B cell (primary cell): Measurements from ENCODE around the gene AGPAT3. TPM values are rescaled to one million over a fixed set of nuclear protein-coding genes. Genes with fewer than 3 reads are reported as not detected.

ENCODE experiments used
- ATAC-seq: fragments of 200-7000 bp; cut with Tn5 transposase; one replicate; pipeline ENCODE4 v1.10.0; 2021; ENCODE audit warnings: low read depth, mild to moderate bottlenecking, moderate number of reproducible peaks, moderate library complexity
- CTCF ChIA-PET: fragments of 350-600 bp; sonication (Branson Sonifier 250); formaldehyde crosslinking; loops from one replicate; lab custom pipeline; 2021; ENCODE audit warnings: antibody characterized with exemption, inconsistent platforms; lab: Charles Lee
- POLR2A ChIA-PET: fragments of 350-600 bp; sonication (Branson Sonifier 250); formaldehyde crosslinking; loops from one replicate; lab custom pipeline; 2021; ENCODE audit warnings: antibody characterized with exemption; lab: Charles Lee
- DNase-seq: peaks from one replicate; pipeline ENCODE4 v3.0.0; 2013
- H2AFZ ChIP-seq: 2 replicates; pipeline ENCODE4 v1.6.1; 2012; ENCODE audit warnings: mild to moderate bottlenecking, low read depth, low read length; ENCODE audit not compliant: insufficient read depth, poor library complexity, severe bottlenecking
- H3K27ac ChIP-seq, 2 donors: 1 replicate in 1 of 2; 2 replicates in 1 of 2; pipeline ENCODE4 v1.5.1; 2012 to 2013; ENCODE audit warnings: low read length in 2 of 2, mild to moderate bottlenecking in 2 of 2, moderate library complexity in 1 of 2
- H3K27me3 ChIP-seq, 4 experiments: fragments of 200-600 bp in 1 of 4; sonication (generic) in 1 of 4; replicated peaks in 1 of 4; 1 replicate in 2 of 4; 2 replicates in 2 of 4; pipeline versions ENCODE4 v1.6.1 to v1.7.0; 2013 to 2016; ENCODE audit warnings: low read length in 3 of 4, mild to moderate bottlenecking in 2 of 4, mixed read lengths in 1 of 4, moderate library complexity in 1 of 4; ENCODE audit not compliant: insufficient read depth in 4 of 4, control insufficient read depth in 3 of 4; ENCODE audit errors: control extremely low read depth in 1 of 4
- H3K36me3 ChIP-seq, 2 experiments: replicated peaks in 1 of 2; 1 replicate in 1 of 2; 2 replicates in 1 of 2; pipeline versions ENCODE4 v1.6.1 to v1.7.1; 2013; ENCODE audit warnings: low read length in 1 of 2; ENCODE audit not compliant: insufficient read depth in 2 of 2, control insufficient read depth in 1 of 2; ENCODE audit errors: control extremely low read depth in 1 of 2, extremely low read depth in 1 of 2
- H3K4me1 ChIP-seq, 2 donors: fragments of 200-600 bp in 1 of 2; sonication (generic) in 1 of 2; 1 replicate in 1 of 2; 2 replicates in 1 of 2; pipeline versions ENCODE4 v1.5.1 to v1.6.1; 2013 to 2017; ENCODE audit warnings: low read length in 2 of 2; ENCODE audit not compliant: control insufficient read depth in 2 of 2, insufficient read depth in 2 of 2
- H3K4me2 ChIP-seq: replicated peaks from 2 replicates; pipeline ENCODE3; 2012; ENCODE audit warnings: mild to moderate bottlenecking, low read depth, low read length; ENCODE audit not compliant: poor library complexity, severe bottlenecking
- H3K4me3 ChIP-seq, 5 experiments: fragments of 200-600 bp in 1 of 5; sonication (generic) in 1 of 5; 1 replicate in 3 of 5; 2 replicates in 2 of 5; pipeline versions ENCODE4 v1.5.1 to v1.7.0; 2011 to 2016; ENCODE audit warnings: low read length in 4 of 5, mild to moderate bottlenecking in 4 of 5, low read depth in 2 of 5, control low read depth in 1 of 5, moderate library complexity in 1 of 5; ENCODE audit not compliant: insufficient read depth in 1 of 5; ENCODE audit errors: control extremely low read depth in 1 of 5, extremely low read depth in 1 of 5
- H3K79me2 ChIP-seq: fragments of 200-600 bp; sonication (generic); one replicate; pipeline ENCODE4 v1.6.0; 2016; ENCODE audit warnings: low read length; ENCODE audit not compliant: control insufficient read depth, insufficient read depth
- H3K9ac ChIP-seq: fragments of 200-600 bp; sonication (generic); 2 replicates; pipeline ENCODE4 v1.6.1; 2017; ENCODE audit warnings: mild to moderate bottlenecking, low read length, moderate library complexity
- H3K9me3 ChIP-seq, 3 donors: one replicate each; pipeline versions ENCODE4 v1.6.1 to v1.7.1; 2013; ENCODE audit warnings: low read length in 2 of 3; ENCODE audit not compliant: control insufficient read depth in 2 of 3, insufficient read depth in 1 of 3; ENCODE audit errors: control extremely low read depth in 1 of 3
- H4K20me1 ChIP-seq: 2 replicates; pipeline ENCODE4 v1.6.0; 2012; ENCODE audit warnings: mild to moderate bottlenecking, low read length; ENCODE audit not compliant: insufficient read depth, control insufficient read depth, poor library complexity, severe bottlenecking
- H3K27ac Mint-ChIP-seq: one replicate; pipeline ENCODE4 v1.8.0; 2021; ENCODE audit warnings: mixed read lengths
- H3K27me3 Mint-ChIP-seq: one replicate; pipeline ENCODE4 v1.8.0; 2021; ENCODE audit warnings: mixed read lengths
- H3K4me1 Mint-ChIP-seq: one replicate; pipeline ENCODE4 v1.8.0; 2021; ENCODE audit warnings: mixed read lengths
- H3K4me3 Mint-ChIP-seq: one replicate; pipeline ENCODE4 v1.8.0; 2021; ENCODE audit warnings: mixed read lengths
- H3K9me3 Mint-ChIP-seq: one replicate; pipeline ENCODE4 v1.8.0; 2022; ENCODE audit warnings: mixed read lengths; ENCODE audit not compliant: insufficient read depth
- CTCF ChIP-seq: fragments of 200-600 bp; IDR thresholded peaks from one replicate; pipeline ENCODE4 v1.8.0; 2022; ENCODE audit warnings: antibody characterized with exemption, mild to moderate bottlenecking
- EZH2 ChIP-seq: IDR thresholded peaks from 2 replicates; pipeline ENCODE4 v1.6.1; 2012; ENCODE audit warnings: borderline replicate concordance, low read depth, mild to moderate bottlenecking, moderate library complexity, low read length; ENCODE audit not compliant: insufficient read depth, poor library complexity, severe bottlenecking
- WGBS: methylation state at CpG from one replicate; pipeline ENCODE4 v1.1.5; 2013; ENCODE audit warnings: missing lambda C conversion rate; ENCODE audit not compliant: insufficient coverage; 5-methylcytosine and 5-hydroxymethylcytosine counted together
- intact Hi-C: fragments of 100-400 bp; cut with micrococcal nuclease; formaldehyde crosslinking; loops from one replicate; pipeline ENCODE4 v1.10.0; 2022
- polyA plus RNA-seq: library from polyadenylated mRNA; depleted of rRNA; stranded (reverse); fragments of >200 nt; gene quantifications from 2 replicates; pipeline ENCODE4 v1.2.3, GENCODE V29; 2012
- total RNA-seq, 2 donors: library from RNA; stranded (reverse); fragments of 120-200 nt in 1 of 2; gene quantifications; 1 replicate in 1 of 2; 2 replicates in 1 of 2; pipeline versions ENCODE4 v1.2.3 to v1.2.4, GENCODE V29; 2013 to 2022

Gene AGPAT3
- total and polyA plus RNA-seq, 2 donors (not counting 1 experiment from before 2014, with no cell fraction given), result 14.3 to 49.3 TPM

- peaks cover 8% of the 10 kb centered on the region for H3K4me1 Mint-ChIP-seq
- H3K27me3 Mint-ChIP-seq, result no peaks in the 10 kb centered on the region
- ATAC-seq, result no peak
- H3K9ac ChIP-seq, result no peak overlapping the region
- intact Hi-C loops, result no loop called here
- H3K4me1 ChIP-seq, result peaks cover 0 to 6% of the 10 kb centered on the region in 2 donors
- H3K79me2 ChIP-seq, result no peaks in the 10 kb centered on the region
- H3K9me3 ChIP-seq, result no peaks in the 10 kb centered on the region
- H4K20me1 ChIP-seq, result no peaks in the 10 kb centered on the region
- POLR2A ChIA-PET, result no interaction called here
- no peak overlapping the region for H3K4me3 Mint-ChIP-seq
- H3K4me2 ChIP-seq, result no peak overlapping the region
- no peak for DNase-seq
- peaks cover 0 to 28% of the 10 kb centered on the region in 2 experiments for H3K36me3 ChIP-seq
- WGBS, result 96% methylated on average over 29 of the region's 29 CpGs
- no peak overlapping the region for H2AFZ ChIP-seq
- no peak overlapping the region for H3K27ac ChIP-seq
- H3K9me3 Mint-ChIP-seq, result no peaks in the 10 kb centered on the region
- H3K4me3 ChIP-seq, result no peak overlapping the region
- H3K27ac Mint-ChIP-seq, result no peak overlapping the region
- CTCF ChIA-PET, result interaction anchor here (1.4 to 1.8 kb wide), 2 partner anchors 181 to 360 kb away, joined by 3 to 4 read pairs; no protein-coding TSS in a partner anchor
- no peaks in the 10 kb centered on the region for H3K27me3 ChIP-seq
- TF ChIP-seq EZH2 (no peak), CTCF (no peak)
Observed at GRCh38 chr21:43971201-43971991, 106.4 kb downstream of the AGPAT3 start.

GRCh38 chr21:43971992-43972255, 106.9 kb downstream of the AGPAT3 start:
- peaks cover 0 to 28% of the 10 kb centered on the region in 2 experiments for H3K36me3 ChIP-seq
- Mint-ChIP-seq H3K27me3 (no peaks in the 10 kb centered on the region), H3K27ac (no peak overlapping the region), H3K4me1 (peaks cover 8% of the 10 kb centered on the region), H3K9me3 (no peaks in the 10 kb centered on the region), H3K4me3 (no peak overlapping the region)
- no peak overlapping the region for H2AFZ ChIP-seq
- H3K79me2 ChIP-seq, result no peaks in the 10 kb centered on the region
- 98% methylated on average over 11 of the region's 11 CpGs for WGBS
- CTCF ChIA-PET, result interaction anchor here (1.0 to 1.8 kb wide), 3 partner anchors 163 to 361 kb away, joined by 3 to 4 read pairs (median 3); no protein-coding TSS in a partner anchor
- H3K4me1 ChIP-seq, result peaks cover 0 to 6% of the 10 kb centered on the region in 2 donors
- TF ChIP-seq CTCF (no peak), EZH2 (no peak)
- H3K9ac ChIP-seq, result no peak overlapping the region
- no peak overlapping the region for H3K27ac ChIP-seq
- no peak overlapping the region for H3K4me2 ChIP-seq
- H3K27me3 ChIP-seq, result no peaks in the 10 kb centered on the region
- ATAC-seq (no peak), DNase-seq (no peak)
- intact Hi-C loops, result no loop called here
- POLR2A ChIA-PET, result no interaction called here
- no peaks in the 10 kb centered on the region for H4K20me1 ChIP-seq
- no peaks in the 10 kb centered on the region for H3K9me3 ChIP-seq
- no peak overlapping the region for H3K4me3 ChIP-seq
